Endothelial cell of umbilical vein (primary cell): ENCODE data around the gene KRTAP10-2.

ENCODE experiments used
- EZH2 ChIP-seq: IDR thresholded peaks from 2 replicates; pipeline ENCODE4 v1.6.1; 2012; ENCODE audit warnings: borderline replicate concordance, low read depth, mild to moderate bottlenecking, moderate library complexity, low read length, inconsistent platforms; ENCODE audit not compliant: severe bottlenecking
- TF ChIP-seq, protein P1 (sequence below), 2 donors: IDR thresholded peaks; 1 replicate in 1 of 2; 2 replicates in 1 of 2; pipeline ENCODE4 v1.5.1; 2011; ENCODE audit warnings: low read length in 2 of 2, mild to moderate bottlenecking in 2 of 2, moderate library complexity in 2 of 2, control low read depth in 1 of 2, inconsistent platforms in 1 of 2, low read depth in 1 of 2; ENCODE audit not compliant: insufficient read depth in 1 of 2; ENCODE audit errors: extremely low read depth in 1 of 2

DNA sequence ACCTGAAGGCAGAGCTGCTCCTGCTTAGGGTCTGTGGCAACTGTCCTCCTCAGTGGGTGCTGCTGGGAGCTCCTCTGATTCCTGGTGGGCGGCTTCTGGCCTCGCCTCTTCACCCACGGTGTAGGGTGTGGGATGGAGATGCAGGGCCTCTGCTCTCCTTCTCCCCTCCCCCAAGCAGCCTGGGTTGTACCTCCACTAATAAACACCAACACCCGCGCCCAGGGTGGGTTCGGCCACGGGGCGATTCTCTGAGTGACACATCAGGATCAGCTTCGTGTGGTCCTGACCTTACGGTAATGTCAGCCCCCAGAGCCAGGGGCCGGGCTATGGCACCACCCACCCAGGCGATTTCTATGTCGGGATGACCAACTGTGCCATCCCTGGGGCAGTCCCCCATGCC lies 35.0 kb downstream of the KRTAP10-2 start:
- TF ChIP-seq, protein P1, sequence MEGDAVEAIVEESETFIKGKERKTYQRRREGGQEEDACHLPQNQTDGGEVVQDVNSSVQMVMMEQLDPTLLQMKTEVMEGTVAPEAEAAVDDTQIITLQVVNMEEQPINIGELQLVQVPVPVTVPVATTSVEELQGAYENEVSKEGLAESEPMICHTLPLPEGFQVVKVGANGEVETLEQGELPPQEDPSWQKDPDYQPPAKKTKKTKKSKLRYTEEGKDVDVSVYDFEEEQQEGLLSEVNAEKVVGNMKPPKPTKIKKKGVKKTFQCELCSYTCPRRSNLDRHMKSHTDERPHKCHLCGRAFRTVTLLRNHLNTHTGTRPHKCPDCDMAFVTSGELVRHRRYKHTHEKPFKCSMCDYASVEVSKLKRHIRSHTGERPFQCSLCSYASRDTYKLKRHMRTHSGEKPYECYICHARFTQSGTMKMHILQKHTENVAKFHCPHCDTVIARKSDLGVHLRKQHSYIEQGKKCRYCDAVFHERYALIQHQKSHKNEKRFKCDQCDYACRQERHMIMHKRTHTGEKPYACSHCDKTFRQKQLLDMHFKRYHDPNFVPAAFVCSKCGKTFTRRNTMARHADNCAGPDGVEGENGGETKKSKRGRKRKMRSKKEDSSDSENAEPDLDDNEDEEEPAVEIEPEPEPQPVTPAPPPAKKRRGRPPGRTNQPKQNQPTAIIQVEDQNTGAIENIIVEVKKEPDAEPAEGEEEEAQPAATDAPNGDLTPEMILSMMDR (IDR thresholded peaks at IDR 0.05; ENCODE audit: extremely low read depth in 1 of 2, insufficient read depth in 1 of 2, low read depth in 1 of 2, low read length in 2 of 2) = no peak
- no peak for TF ChIP-seq EZH2
